PC-9 (cell line): Measurements from ENCODE around the gene ATP13A3.

Experiments used
- CTCF ChIP-seq: fragments of 200-600 bp; sonication (generic); conservative IDR thresholded peaks from 2 replicates; pipeline ENCODE4 v1.6.1; 2017; ENCODE audit warnings: mixed run types, antibody characterized with exemption, mild to moderate bottlenecking, moderate library complexity
- EZH2 ChIP-seq: fragments of 200-600 bp; sonication (generic); IDR thresholded peaks from 2 replicates; pipeline ENCODE4 v1.8.0; 2017; ENCODE audit warnings: antibody characterized with exemption, low read depth

GRCh38 chr3:194397757-194398312 lies 89.0 kb downstream of the ATP13A3 start:
- TF ChIP-seq CTCF (no peak), EZH2 (no peak)
